ENCODE results near the gene SLCO3A1. TPM values are rescaled to one million over a fixed set of nuclear protein-coding genes. Genes with fewer than 3 reads are reported as not detected.

SLCO3A1 gene
- total RNA-seq, 1 donor from 2014 or later: 7.7 TPM

DNA sequence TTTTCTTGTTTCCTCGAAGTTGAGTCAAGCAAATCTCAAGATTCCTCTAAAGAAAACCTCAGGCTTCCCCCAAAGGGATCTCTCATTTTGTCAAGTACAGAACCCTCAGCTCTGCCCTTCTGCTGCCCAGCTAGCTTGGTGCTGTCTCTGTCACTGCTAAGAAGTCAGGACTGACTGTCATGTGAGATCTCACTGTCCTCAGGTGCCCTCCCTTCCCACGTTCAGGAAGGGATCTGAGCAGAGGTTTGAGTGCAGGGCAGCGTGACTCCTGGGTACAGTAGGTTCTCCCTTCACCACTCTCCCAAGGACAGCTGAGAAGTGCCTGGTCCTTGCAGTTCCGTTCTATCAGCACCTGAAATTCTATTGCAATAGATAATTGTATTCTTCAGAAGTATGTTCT is 229.7 kb downstream of the SLCO3A1 start:
- peaks cover 7% of the 10 kb centered on the region for H3K27me3 Mint-ChIP-seq
- no peaks in the 10 kb centered on the region for H3K9me3 Mint-ChIP-seq (ENCODE audit: low read depth)

DNA sequence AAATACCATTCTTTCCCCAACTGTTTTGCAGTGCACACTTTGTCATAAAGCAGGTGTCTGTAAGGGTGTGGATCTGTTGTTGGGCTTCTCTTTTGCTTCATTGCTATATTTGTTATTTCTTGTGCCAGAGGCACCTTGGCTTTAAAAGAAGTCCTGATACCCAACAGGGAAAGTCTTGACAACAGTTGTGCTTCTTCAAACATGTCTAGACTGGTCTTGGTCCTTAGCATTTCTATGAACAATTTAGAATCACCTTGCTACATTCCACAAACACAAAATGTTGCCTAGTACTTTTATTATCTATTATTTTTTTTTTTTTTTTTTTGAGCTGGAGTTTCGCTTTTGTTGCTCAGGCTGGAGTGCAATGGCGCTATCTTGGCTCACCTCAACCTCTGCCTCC is 233.7 kb downstream of the SLCO3A1 start:
- Mint-ChIP-seq H3K27me3 (peaks cover 9% of the 10 kb centered on the region), H3K4me3 (ENCODE audit: low read depth) (no peak overlapping the region), H3K27ac (no peak overlapping the region), H3K9me3 (ENCODE audit: low read depth) (no peaks in the 10 kb centered on the region), H3K4me1 (ENCODE audit: low read depth) (no peaks in the 10 kb centered on the region), H3K36me3 (ENCODE audit: insufficient read depth) (no peaks in the 10 kb centered on the region)
- no peak for DNase-seq (ENCODE audit: low spot score, unreplicated experiment)
- TF ChIP-seq CTCF (IDR thresholded peaks at IDR 0.05; ENCODE audit: unreplicated experiment): no peak

More for the DNA sequence above, 229.7 kb downstream of the SLCO3A1 start:
- Mint-ChIP-seq H3K27ac (no peak overlapping the region), H3K4me1 (ENCODE audit: low read depth) (no peaks in the 10 kb centered on the region), H3K36me3 (ENCODE audit: insufficient read depth) (no peaks in the 10 kb centered on the region), H3K4me3 (ENCODE audit: low read depth) (no peak overlapping the region)
- no peak for DNase-seq (ENCODE audit: low spot score, unreplicated experiment)
- no peak for TF ChIP-seq CTCF (IDR thresholded peaks at IDR 0.05; ENCODE audit: unreplicated experiment)

DNA sequence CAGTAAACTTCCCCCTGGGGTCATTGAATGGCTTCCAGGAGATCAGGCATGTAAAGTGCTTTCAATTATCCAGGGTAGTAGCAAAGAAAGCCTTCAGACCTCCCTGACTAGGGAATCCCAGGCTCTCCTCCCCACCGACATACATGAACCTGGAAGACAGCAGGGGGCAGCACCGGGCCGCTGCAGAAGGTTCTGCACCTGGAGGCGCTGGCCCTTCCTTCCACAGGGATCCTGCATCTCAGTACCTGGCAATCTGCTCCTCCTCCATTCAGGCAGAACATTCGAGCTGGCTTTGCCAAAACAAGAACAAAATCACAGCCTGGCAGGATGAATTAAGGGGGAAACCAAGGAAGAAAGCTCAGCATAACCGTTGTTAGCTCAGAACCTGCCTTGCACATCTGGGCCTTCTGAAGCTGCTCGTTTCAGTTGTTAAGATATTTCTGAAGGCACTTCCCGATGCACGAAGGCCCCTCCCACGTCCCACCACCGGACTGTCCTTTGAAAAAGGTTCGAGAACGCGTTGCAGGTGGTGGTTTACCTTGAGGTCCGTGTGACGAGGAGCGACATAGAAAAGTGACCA is 237.7 kb downstream of the SLCO3A1 start:
- DNase-seq (ENCODE audit: low spot score, unreplicated experiment): peak; percentile 73
- Mint-ChIP-seq H3K4me1 (ENCODE audit: low read depth) (no peaks in the 10 kb centered on the region), H3K27ac (no peak overlapping the region), H3K27me3 (peaks cover 12% of the 10 kb centered on the region), H3K36me3 (ENCODE audit: insufficient read depth) (no peaks in the 10 kb centered on the region), H3K4me3 (ENCODE audit: low read depth) (no peak overlapping the region), H3K9me3 (ENCODE audit: low read depth) (no peaks in the 10 kb centered on the region)
- TF ChIP-seq CTCF (IDR thresholded peaks at IDR 0.05; ENCODE audit: unreplicated experiment): peak; percentile 87

DNA sequence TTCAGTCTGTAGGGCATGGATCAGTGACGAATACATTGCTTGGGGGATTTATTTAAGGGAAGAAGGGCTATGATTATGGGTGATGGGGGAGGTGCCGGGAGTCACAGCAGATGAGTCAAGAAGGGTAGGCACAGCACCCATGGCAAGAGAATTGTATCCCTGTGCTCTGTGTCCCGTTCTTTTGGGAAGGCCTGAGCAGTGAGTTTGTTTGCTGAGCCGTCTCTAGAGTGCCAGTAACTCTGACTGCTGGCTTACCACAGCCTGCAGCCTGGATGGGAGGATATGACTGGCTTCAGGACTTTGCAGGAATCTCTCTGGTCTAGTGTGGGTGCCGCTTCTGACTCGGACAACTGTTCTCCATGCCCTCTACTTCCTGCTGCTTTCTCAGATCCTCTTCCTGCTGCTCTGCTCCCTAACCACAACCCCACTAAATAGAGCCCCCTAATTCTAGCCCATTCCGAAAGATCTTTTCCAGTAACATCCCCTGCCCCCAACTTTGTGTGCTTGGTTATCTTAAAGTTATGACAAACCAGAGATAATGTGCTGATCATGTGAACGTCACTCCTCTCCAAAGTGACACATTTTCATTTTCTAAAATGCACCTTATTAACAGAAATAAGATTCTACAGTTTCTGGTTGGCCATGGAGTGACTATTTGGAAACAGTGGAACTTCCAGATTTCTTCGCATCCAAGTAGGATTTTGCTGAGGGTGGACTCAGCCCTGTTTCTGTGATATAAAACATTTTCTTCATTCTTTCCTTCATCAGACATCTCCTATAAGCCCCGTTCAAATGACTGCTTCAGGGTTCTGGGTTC is 239.0 kb downstream of the SLCO3A1 start:
- no peaks in the 10 kb centered on the region for H3K9me3 Mint-ChIP-seq (ENCODE audit: low read depth)
- H3K4me3 Mint-ChIP-seq (ENCODE audit: low read depth): no peak overlapping the region
- no peaks in the 10 kb centered on the region for H3K4me1 Mint-ChIP-seq (ENCODE audit: low read depth)
- H3K27ac Mint-ChIP-seq: no peak overlapping the region
- DNase-seq (ENCODE audit: low spot score, unreplicated experiment): no peak
- no peak for TF ChIP-seq CTCF (IDR thresholded peaks at IDR 0.05; ENCODE audit: unreplicated experiment)
- H3K27me3 Mint-ChIP-seq: peaks cover 22% of the 10 kb centered on the region
- no peaks in the 10 kb centered on the region for H3K36me3 Mint-ChIP-seq (ENCODE audit: insufficient read depth)

GRCh38 chr15:92095693-92096092 is 242.2 kb downstream of the SLCO3A1 start:
- TF ChIP-seq CTCF (IDR thresholded peaks at IDR 0.05; ENCODE audit: unreplicated experiment): no peak
- H3K4me1 Mint-ChIP-seq (ENCODE audit: low read depth): peaks cover 5% of the 10 kb centered on the region
- no peak for DNase-seq (ENCODE audit: low spot score, unreplicated experiment)
- H3K27me3 Mint-ChIP-seq: peaks cover 21% of the 10 kb centered on the region
- H3K27ac Mint-ChIP-seq: no peak overlapping the region
- no peaks in the 10 kb centered on the region for H3K9me3 Mint-ChIP-seq (ENCODE audit: low read depth)
- H3K36me3 Mint-ChIP-seq (ENCODE audit: insufficient read depth): no peaks in the 10 kb centered on the region
- no peak overlapping the region for H3K4me3 Mint-ChIP-seq (ENCODE audit: low read depth)

Data from progenitor cell of endocrine pancreas (in vitro differentiated cells).